Right lung (tissue), 5 donors: ENCODE data around the gene TERF2IP. TPM values are rescaled to one million over a fixed set of nuclear protein-coding genes. Genes with fewer than 3 reads are reported as not detected.

Source experiments
- DNase-seq, 2 donors: peaks; one replicate each; pipeline ENCODE4 v3.0.0-alpha.2; 2013
- polyA plus RNA-seq, 5 donors: library from polyadenylated mRNA; unstranded; fragments of 120-200 nt; gene quantifications; one replicate each; pipeline versions ENCODE4 v1.2.1 to v1.2.3, GENCODE V29; 2013; ENCODE audit warnings: inconsistent platforms in 1 of 5, low replicate concordance in 1 of 5; ENCODE audit not compliant: insufficient read length in 5 of 5, insufficient read depth in 1 of 5

TERF2IP gene
- polyA plus RNA-seq, 5 donors, result 74.8 to 83.9 (median 78.2) TPM

GRCh38 chr16:75629132-75629531 is 18.4 kb upstream of the TERF2IP start:
- no peak for DNase-seq

GRCh38 chr16:75630052-75630451 is 17.5 kb upstream of the TERF2IP start:
- no peak for DNase-seq

- no peak for DNase-seq
These were observed 14.7 kb upstream of the TERF2IP start for GRCh38 chr16:75632857-75633256.

GRCh38 chr16:75635036-75635435 is 12.5 kb upstream of the TERF2IP start:
- DNase-seq, result no peak

- no peak for DNase-seq
These were observed 7.0 kb upstream of the TERF2IP start for GRCh38 chr16:75640598-75640997.

GRCh38 chr16:75644240-75645012 is 3.1 kb upstream of the TERF2IP start:
- no peak for DNase-seq

GRCh38 chr16:75647112-75647491 is 471 bp upstream of the TERF2IP start:
- DNase-seq, result no peak

- DNase-seq, result peak; percentile 78 to 84
These were observed 898 bp downstream of the TERF2IP start for GRCh38 chr16:75648265-75649076.

- no peak for DNase-seq
These were observed 6.3 kb downstream of the TERF2IP start for GRCh38 chr16:75653922-75654321.

- DNase-seq, result no peak
These were observed 10.6 kb downstream of the TERF2IP start for GRCh38 chr16:75658175-75658574.

- DNase-seq, result no peak
These were observed 12.7 kb downstream of the TERF2IP start for GRCh38 chr16:75660321-75660720.

- DNase-seq, result no peak
These were observed 13.2 kb downstream of the TERF2IP start for GRCh38 chr16:75660726-75661302.

GRCh38 chr16:75667503-75667902 is 19.9 kb downstream of the TERF2IP start:
- no peak for DNase-seq

- no peak for DNase-seq
These were observed 29.3 kb downstream of the TERF2IP start, which contains the start of gene CPHXL2 for GRCh38 chr16:75676909-75677308. TSS of gene CPHXL2 (minus strand) at chr16:75677009. CDS start at chr16:75676999, 10 bp downstream.

GRCh38 chr16:75679366-75679765 is 31.8 kb downstream of the TERF2IP start:
- DNase-seq, result no peak

- DNase-seq, result no peak
These were observed 34.7 kb downstream of the TERF2IP start for GRCh38 chr16:75682308-75682707.

GRCh38 chr16:75687361-75687760 is 39.8 kb downstream of the TERF2IP start:
- no peak for DNase-seq

- DNase-seq, result no peak
These were observed 48.1 kb downstream of the TERF2IP start for GRCh38 chr16:75695708-75696107.

GRCh38 chr16:75697571-75697970 is 50.0 kb downstream of the TERF2IP start:
- no peak for DNase-seq

GRCh38 chr16:75701361-75701760 is 53.8 kb downstream of the TERF2IP start, which contains the start of gene DUXB:
TSS of gene DUXB (minus strand) at chr16:75701461. CDS start at chr16:75701418, 43 bp downstream.
- DNase-seq, result no peak

- no peak for DNase-seq
These were observed 54.7 kb downstream of the TERF2IP start for GRCh38 chr16:75702242-75702641.

- no peak for DNase-seq
These were observed 55.7 kb downstream of the TERF2IP start for GRCh38 chr16:75703306-75703705.
